ENCODE measurements around the gene NUDT4B.
"Not testable (repeated sequence)": the region's sequence is repeated elsewhere in the genome, so short reads cannot be mapped to it uniquely, and the experiment has no call there.

Gene NUDT4B

DNA sequence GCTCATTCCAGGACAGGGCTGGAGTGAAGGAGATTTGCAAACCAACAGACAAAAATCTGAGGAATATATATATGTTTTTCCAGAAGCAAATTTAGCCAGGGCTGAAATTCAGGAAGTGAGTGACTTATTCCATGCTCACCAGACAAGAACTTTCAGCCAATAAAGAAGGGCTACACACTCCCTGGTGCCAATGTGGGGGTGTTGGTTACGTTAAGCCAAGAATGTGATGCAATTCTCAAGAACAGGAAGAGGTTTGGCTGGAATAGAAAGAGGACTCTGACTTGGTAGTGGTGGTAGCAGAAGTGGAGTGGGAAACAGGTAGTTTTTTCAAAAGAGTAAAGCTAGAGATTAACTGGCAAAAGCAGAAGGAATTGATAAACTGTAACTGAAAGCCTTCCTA, 11.6 kb downstream of the NUDT4B start:
- not testable (repeated sequence) for H3K36me3 Mint-ChIP-seq (ENCODE audit: low read depth); H3K4me3 Mint-ChIP-seq; H3K4me1 Mint-ChIP-seq; H3K9me3 Mint-ChIP-seq; H3K27me3 Mint-ChIP-seq (ENCODE audit: low read depth); H3K27ac Mint-ChIP-seq

DNA sequence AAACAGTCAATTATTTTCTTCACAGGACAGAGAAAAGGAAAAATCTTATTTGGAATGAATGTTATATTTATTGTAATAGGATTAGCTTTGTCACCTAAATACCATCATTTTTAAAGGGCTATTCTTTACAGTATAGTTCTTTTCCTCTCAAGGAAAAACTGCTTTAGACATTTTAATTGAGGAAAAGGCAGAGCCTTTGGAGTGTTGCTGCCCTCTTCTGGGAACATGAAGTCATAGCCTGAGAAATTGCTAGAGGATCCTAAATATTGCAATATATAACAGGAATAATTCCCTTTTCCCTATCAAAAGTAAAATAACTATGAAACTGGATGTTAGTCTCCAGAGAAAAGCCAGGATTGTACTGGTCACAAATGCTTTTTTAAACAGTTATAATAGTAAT, 12.8 kb downstream of the NUDT4B start:
- H3K36me3 Mint-ChIP-seq (ENCODE audit: low read depth); H3K4me3 Mint-ChIP-seq; H3K27ac Mint-ChIP-seq; H3K4me1 Mint-ChIP-seq; H3K27me3 Mint-ChIP-seq (ENCODE audit: low read depth); H3K9me3 Mint-ChIP-seq: not testable (repeated sequence)

DNA sequence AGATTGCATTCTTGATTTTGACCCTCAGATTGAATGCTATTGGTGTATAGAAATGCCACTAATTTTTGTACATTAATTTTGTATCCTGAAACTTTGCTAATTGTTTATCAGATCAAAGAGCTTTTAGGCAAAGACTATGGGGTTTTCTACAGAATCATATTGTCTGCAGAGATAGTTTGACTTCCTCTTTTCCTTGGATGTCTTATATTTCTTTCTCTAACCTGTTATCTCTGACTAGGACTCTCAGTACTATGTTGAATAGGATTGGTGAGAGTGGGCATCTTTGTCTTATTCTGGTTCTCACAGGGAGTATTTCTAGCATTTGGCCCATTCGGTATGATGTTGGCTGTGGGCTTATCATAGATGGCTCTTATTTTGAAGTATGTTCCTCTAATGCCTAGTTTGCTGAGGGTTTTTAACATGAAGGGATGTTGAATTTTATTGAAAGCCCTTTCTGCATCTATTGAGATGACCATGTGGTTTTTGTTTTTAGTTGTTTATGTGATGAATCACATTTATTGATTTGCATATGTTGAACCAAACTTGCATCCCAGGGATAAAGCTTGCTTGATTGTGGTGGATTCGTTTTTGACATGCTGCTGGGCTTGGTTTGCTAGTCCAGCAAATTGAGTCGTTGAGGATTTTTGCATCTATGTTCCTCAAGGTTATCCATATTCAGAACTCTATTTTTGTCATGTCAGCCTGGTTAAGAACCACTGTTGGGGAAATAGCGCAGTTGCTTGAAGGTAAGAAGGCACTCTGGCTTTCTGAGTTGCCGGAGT, 16.9 kb downstream of the NUDT4B start:
- not testable (repeated sequence) for H3K27me3 Mint-ChIP-seq (ENCODE audit: low read depth); H3K4me3 Mint-ChIP-seq; H3K27ac Mint-ChIP-seq; H3K36me3 Mint-ChIP-seq (ENCODE audit: low read depth); H3K4me1 Mint-ChIP-seq; H3K9me3 Mint-ChIP-seq

DNA sequence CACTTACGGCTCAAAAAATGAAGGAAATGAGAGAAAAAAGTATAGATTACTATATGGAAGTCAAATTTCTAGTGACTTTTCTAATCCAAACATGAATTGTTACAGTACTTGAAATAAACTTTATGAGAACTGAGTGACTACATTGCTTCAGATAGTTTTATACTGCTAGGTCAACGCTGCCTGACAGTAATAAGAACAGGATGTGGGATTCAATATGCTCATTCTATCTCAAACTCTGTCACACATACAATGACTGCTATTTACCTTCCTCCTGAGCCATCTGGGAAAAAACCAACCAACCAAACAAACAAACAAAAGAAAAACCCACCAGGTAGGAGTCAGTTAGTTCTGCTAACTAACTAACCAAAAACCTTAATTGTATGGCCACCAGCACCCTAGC, 20.0 kb downstream of the NUDT4B start:
- not testable (repeated sequence) for H3K27ac Mint-ChIP-seq; H3K27me3 Mint-ChIP-seq (ENCODE audit: low read depth); H3K9me3 Mint-ChIP-seq; H3K4me3 Mint-ChIP-seq; H3K36me3 Mint-ChIP-seq (ENCODE audit: low read depth); H3K4me1 Mint-ChIP-seq

DNA sequence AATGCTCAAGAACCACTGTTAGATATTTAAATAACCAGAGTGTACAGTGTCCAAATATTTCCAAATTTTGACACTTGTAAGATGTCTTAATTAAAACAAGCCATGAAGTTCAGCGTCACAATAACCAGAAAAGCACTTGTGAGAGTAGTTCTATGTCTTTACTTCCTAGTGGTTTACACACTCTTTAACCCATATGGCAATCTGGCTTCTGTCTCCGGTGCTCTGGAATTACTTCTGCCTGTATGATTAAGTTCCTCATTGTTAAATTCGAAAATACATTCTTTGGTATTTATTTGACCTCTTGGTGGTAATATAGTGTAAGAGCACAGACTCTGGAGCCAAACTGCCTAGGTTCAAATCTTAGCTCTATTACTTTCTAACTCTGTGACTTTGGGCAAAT, 20.9 kb downstream of the NUDT4B start:
- H3K36me3 Mint-ChIP-seq (ENCODE audit: low read depth); H3K4me3 Mint-ChIP-seq; H3K27ac Mint-ChIP-seq; H3K4me1 Mint-ChIP-seq; H3K27me3 Mint-ChIP-seq (ENCODE audit: low read depth); H3K9me3 Mint-ChIP-seq: not testable (repeated sequence)

DNA sequence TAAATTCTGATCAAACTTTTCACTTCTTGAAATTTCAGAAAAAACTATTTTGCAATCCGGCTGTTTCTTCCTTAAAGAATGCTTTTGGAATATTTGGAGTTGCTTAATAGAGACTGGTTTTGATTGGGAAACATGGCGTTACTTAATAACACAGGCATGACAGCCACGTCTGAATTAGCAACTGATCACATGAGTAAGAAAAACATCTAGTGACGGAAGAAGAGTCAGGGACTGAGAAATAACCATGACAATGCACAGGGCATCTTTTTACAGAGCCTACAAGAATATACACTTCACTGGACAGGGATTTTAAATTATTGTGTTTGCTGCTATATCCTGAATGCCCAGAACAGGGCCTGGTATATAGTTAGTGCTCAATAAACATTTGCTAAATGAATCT, 25.1 kb downstream of the NUDT4B start:
- not testable (repeated sequence) for H3K9me3 Mint-ChIP-seq; H3K27ac Mint-ChIP-seq; H3K36me3 Mint-ChIP-seq (ENCODE audit: low read depth); H3K27me3 Mint-ChIP-seq (ENCODE audit: low read depth); H3K4me1 Mint-ChIP-seq; H3K4me3 Mint-ChIP-seq

DNA sequence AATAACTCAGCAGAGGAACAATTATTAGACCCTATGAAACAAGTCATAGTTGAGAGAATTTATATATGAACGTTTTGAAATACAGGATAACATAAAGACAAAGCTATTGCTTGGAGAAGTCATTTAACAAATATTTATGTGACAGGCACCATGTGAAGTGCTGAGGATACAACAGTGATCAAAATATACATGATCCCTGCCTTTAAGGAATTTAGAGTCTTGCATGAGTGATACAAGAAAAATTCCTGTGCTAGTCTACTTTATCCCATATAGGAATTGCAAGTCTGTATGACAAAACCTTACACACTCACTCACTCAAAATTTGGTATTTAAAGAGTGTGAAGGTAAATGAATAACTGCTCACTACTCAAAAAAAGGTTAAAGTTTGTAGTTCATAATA, 25.5 kb downstream of the NUDT4B start:
- H3K27ac Mint-ChIP-seq; H3K9me3 Mint-ChIP-seq; H3K27me3 Mint-ChIP-seq (ENCODE audit: low read depth); H3K36me3 Mint-ChIP-seq (ENCODE audit: low read depth); H3K4me3 Mint-ChIP-seq; H3K4me1 Mint-ChIP-seq: not testable (repeated sequence)

DNA sequence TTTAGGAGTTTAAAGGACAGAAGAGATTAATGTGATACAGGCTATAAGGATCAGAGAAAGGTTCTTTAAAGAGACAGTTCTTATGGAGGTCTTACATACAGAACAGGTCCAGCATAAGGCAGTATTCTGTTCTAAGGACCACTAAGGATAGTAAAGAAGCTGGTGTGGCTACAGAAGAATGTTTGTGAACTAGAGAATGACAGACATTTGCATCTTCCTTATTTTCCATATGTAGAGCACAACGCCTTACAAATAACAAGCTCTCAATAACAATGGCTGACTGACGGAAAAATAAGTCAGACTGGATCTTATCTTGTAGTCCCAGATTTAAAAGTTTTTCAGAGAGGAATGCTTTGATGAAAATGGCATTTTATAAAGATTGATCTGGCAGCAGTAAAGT, 26.7 kb downstream of the NUDT4B start:
- not testable (repeated sequence) for H3K4me3 Mint-ChIP-seq; H3K36me3 Mint-ChIP-seq (ENCODE audit: low read depth)

DNA sequence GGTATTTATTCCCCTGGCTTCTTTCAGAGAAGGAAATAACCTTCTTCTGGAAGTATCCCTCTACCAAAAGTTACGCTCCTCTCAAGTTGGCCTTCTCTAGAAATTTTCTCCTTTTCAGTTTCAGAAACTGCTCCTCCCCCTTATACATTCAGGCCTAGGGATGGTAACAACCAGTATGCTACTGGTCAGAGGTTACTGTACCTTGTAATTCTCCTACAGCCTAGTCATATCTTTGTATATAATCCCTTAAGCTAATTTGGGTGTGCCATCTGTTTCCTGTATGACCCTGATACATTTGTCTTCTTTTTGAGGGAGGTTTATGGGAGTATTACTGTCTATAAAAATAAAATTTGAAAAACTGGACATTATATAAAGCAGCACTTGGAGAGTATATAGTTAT, 29.1 kb downstream of the NUDT4B start:
- H3K4me1 Mint-ChIP-seq; H3K4me3 Mint-ChIP-seq; H3K9me3 Mint-ChIP-seq; H3K27ac Mint-ChIP-seq; H3K36me3 Mint-ChIP-seq (ENCODE audit: low read depth); H3K27me3 Mint-ChIP-seq (ENCODE audit: low read depth): not testable (repeated sequence)

More for the DNA sequence above, 26.7 kb downstream of the NUDT4B start:
- not testable (repeated sequence) for H3K27ac Mint-ChIP-seq; H3K27me3 Mint-ChIP-seq (ENCODE audit: low read depth); H3K4me1 Mint-ChIP-seq; H3K9me3 Mint-ChIP-seq

DNA sequence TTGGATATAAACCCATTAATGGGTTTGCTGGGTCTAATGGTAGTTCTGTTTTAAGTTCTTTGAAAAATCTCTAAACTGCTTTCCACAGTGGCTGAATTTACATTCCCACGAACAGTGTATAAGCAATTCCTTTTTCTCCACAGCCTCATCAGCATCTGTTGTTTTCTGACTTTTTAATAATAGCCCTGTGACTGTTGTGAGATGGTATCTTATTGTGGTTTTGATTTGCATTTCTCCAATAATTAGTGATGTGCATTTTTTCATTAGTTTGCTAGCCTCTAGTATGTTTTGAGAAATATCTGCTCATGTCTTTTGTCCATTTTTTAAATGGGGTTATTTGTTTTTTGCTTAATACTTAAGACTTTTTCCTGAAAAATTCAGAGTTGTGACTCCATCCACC, 31.8 kb downstream of the NUDT4B start:
- not testable (repeated sequence) for H3K9me3 Mint-ChIP-seq

DNA sequence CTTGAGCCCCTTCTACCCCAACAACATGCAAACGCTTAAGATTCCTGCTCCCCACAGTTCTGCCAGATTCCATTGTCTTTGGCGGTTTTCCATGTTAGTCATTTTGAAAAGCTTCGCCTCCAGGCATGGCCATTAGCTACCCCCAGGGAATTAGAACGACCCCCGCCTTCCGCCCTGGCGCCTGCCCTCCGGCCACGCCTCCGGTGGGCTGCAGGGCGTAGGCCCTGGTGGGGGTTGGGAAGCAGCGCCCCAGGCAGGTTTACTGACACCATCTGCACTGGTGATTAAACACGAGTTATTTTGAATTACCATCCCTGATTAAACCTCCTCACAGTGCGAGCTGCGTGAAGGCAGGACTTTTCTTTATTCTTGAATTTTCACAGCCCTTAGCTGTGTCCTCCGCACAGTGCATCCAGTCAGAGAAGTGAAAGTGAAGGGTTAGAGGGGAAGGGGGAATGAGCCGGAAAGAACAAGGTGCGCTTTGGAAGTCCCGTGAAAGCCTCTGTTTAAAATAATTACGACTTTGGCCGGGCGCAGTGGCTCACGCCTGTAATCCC, 43.0 kb downstream of the NUDT4B start:
- H3K36me3 Mint-ChIP-seq (ENCODE audit: low read depth); H3K27me3 Mint-ChIP-seq (ENCODE audit: low read depth); H3K4me1 Mint-ChIP-seq; H3K4me3 Mint-ChIP-seq; H3K9me3 Mint-ChIP-seq; H3K27ac Mint-ChIP-seq: not testable (repeated sequence)

More for the DNA sequence above, 31.8 kb downstream of the NUDT4B start:
- H3K4me1 Mint-ChIP-seq; H3K27ac Mint-ChIP-seq; H3K27me3 Mint-ChIP-seq (ENCODE audit: low read depth); H3K36me3 Mint-ChIP-seq (ENCODE audit: low read depth); H3K4me3 Mint-ChIP-seq: not testable (repeated sequence)

DNA sequence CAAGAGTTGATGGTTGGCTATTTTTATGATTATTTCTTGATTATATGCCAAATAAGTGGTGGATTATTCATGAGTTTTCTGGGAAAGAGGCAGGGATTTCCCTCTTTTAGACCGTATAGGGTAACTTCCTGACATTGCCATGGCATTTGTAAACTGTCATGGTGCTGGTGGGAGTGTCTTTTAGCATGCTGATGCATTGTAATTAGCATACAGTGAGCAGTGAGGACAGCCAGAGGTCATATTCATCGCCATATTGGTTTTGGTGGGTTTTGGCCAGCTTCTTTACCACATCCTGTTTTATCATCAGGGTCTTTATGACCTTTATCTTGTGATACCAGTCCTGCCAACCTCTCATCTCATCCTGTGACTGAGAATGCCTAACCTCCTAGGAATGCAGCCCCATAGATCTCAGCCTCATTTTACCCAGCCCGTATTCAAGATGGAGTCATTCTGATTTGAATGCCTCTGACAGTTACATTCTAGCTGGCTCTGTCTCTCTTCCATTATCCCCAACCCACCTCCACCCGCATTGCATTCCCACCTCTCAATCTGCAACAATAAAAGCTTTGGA, 45.3 kb downstream of the NUDT4B start:
- not testable (repeated sequence) for H3K4me3 Mint-ChIP-seq; H3K27me3 Mint-ChIP-seq (ENCODE audit: low read depth); H3K4me1 Mint-ChIP-seq; H3K9me3 Mint-ChIP-seq; H3K27ac Mint-ChIP-seq; H3K36me3 Mint-ChIP-seq (ENCODE audit: low read depth)
